HepG2 (cell line): ENCODE measurements around the gene APBB1IP. TPM values are rescaled to one million over a fixed set of nuclear protein-coding genes. Genes with fewer than 3 reads are reported as not detected.

ENCODE experiments used
- ATAC-seq: fragments of 200-7000 bp; cut with Tn5 transposase; 3 replicates; pipeline ENCODE4 v1.9.1; 2020; ENCODE audit warnings: mild to moderate bottlenecking, moderate library complexity
- BruUV-seq: library from RNA; stranded (reverse); fragments of 400-500 nt; replicated peaks from 2 replicates; lab custom pipeline; 2021; lab: Mats Ljungman, UMichigan
- CTCF ChIA-PET: fragments of 300-600 bp; formaldehyde crosslinking; extraction: SDS; loops from one replicate; lab custom pipeline; 2021; ENCODE audit warnings: low total read pairs, inconsistent platforms, low intra/inter-chr PET ratio; lab: Yijun Ruan, JAX
- POLR2A ChIA-PET: fragments of 350-600 bp; sonication (Branson Sonifier 250); formaldehyde crosslinking; loops from one replicate; lab custom pipeline; 2020; ENCODE audit warnings: antibody characterized with exemption, inconsistent platforms; lab: Yijun Ruan, JAX
- DNase-seq: peaks from one replicate; pipeline ENCODE4 v3.0.0-alpha.2; 2015; ENCODE audit warnings: low spot score
- FAIRE-seq: peaks from 3 replicates; lab custom pipeline; 2011; peaks lifted over from hg19 to GRCh38; lab: Jason Lieb, UNC
- H2AFZ ChIP-seq: one replicate; pipeline ENCODE4 v1.6.1; 2011; ENCODE audit warnings: low read length, inconsistent platforms
- H3K27ac ChIP-seq: fragments of 300-600 bp; 3 replicates; pipeline ENCODE4 v1.8.0; 2011; ENCODE audit warnings: mixed run types, mild to moderate bottlenecking, mixed read lengths, low read length, inconsistent platforms; ENCODE audit not compliant: insufficient read depth; ENCODE audit errors: extremely low read length
- H3K27me3 ChIP-seq, 2 experiments: fragments of 200-600 bp in 1 of 2; 2 replicates in 1 of 2; 3 replicates in 1 of 2; pipeline versions ENCODE4 v1.6.0 to v1.8.0; 2011; ENCODE audit warnings: low read length in 2 of 2, mild to moderate bottlenecking in 2 of 2, moderate library complexity in 2 of 2, inconsistent platforms in 1 of 2; ENCODE audit not compliant: insufficient read depth in 2 of 2, control insufficient read depth in 1 of 2
- H3K36me3 ChIP-seq, 2 experiments: fragments of 200-600 bp in 1 of 2; replicated peaks in 1 of 2; 2 replicates in 1 of 2; 3 replicates in 1 of 2; pipeline versions ENCODE4 v1.5.1 to v1.8.0; 2011; ENCODE audit warnings: low read length in 2 of 2, inconsistent platforms in 1 of 2; ENCODE audit not compliant: insufficient read depth in 2 of 2, control insufficient read depth in 1 of 2
- H3K4me1 ChIP-seq: 2 replicates; pipeline ENCODE4 v1.5.1; 2012; ENCODE audit warnings: low read length, inconsistent platforms; ENCODE audit not compliant: insufficient read depth
- H3K4me2 ChIP-seq: 2 replicates; pipeline ENCODE4 v1.6.0; 2011; ENCODE audit warnings: low read depth, low read length, inconsistent platforms
- H3K4me3 ChIP-seq, 3 experiments: fragments of 200-600 bp in 1 of 3; sonication (generic), shearing (Covaris generic) in 1 of 3; replicated peaks in 1 of 3; 2 replicates each; pipeline ENCODE4 v1.5.1; 2011 to 2016; ENCODE audit warnings: low read length in 3 of 3, inconsistent platforms in 2 of 3, low read depth in 2 of 3, mild to moderate bottlenecking in 2 of 3, control low read depth in 1 of 3, mixed read lengths in 1 of 3; ENCODE audit not compliant: insufficient read depth in 1 of 3
- H3K79me2 ChIP-seq: one replicate; pipeline ENCODE4 v1.6.1; 2011; ENCODE audit warnings: low read length, inconsistent platforms; ENCODE audit not compliant: insufficient read depth
- H3K9ac ChIP-seq: 2 replicates; pipeline ENCODE4 v1.6.0; 2011; ENCODE audit warnings: mild to moderate bottlenecking, low read depth, low read length, inconsistent platforms; ENCODE audit not compliant: insufficient read depth
- H3K9me3 ChIP-seq: 2 replicates; pipeline ENCODE4 v1.5.1; 2012; ENCODE audit warnings: mild to moderate bottlenecking, low read length
- H4K20me1 ChIP-seq: 2 replicates; pipeline ENCODE4 v1.6.0; 2011; ENCODE audit warnings: inconsistent platforms, mild to moderate bottlenecking, low read length, moderate library complexity; ENCODE audit not compliant: insufficient read depth
- ARHGAP35 ChIP-seq: sonication (generic); formaldehyde crosslinking; IDR thresholded peaks from 2 replicates; pipeline ENCODE4 v1.9.0; 2022; ENCODE audit warnings: mild to moderate bottlenecking, inconsistent platforms, moderate library complexity, missing genetic modification reagents, borderline replicate concordance
- ATRX ChIP-seq: sonication (generic); formaldehyde crosslinking; IDR thresholded peaks from 2 replicates; pipeline ENCODE4 v1.4.0; 2020; ENCODE audit warnings: missing genetic modification reagents, borderline replicate concordance
- BCL6 ChIP-seq: IDR thresholded peaks from 2 replicates; pipeline ENCODE4 v1.6.1; 2016; ENCODE audit warnings: missing genetic modification reagents, missing compliant biosample characterization
- EZH2 ChIP-seq: conservative IDR thresholded peaks from 2 replicates; pipeline ENCODE4 v1.6.1; 2012; ENCODE audit warnings: mild to moderate bottlenecking, low read depth, low read length, moderate library complexity
- FOXO1 ChIP-seq: sonication (generic); formaldehyde crosslinking; IDR thresholded peaks from 2 replicates; pipeline ENCODE4 v1.4.0; 2020; ENCODE audit warnings: missing genetic modification reagents
- KDM1A ChIP-seq: IDR thresholded peaks from 2 replicates; pipeline ENCODE4 v1.6.1; 2016; ENCODE audit warnings: missing compliant biosample characterization
- MEF2D ChIP-seq: sonication (generic); formaldehyde crosslinking; IDR thresholded peaks from 2 replicates; pipeline ENCODE4 v1.5.1; 2020; ENCODE audit warnings: mild to moderate bottlenecking, missing genetic modification reagents
- MYNN ChIP-seq: sonication (generic); formaldehyde crosslinking; IDR thresholded peaks from 2 replicates; pipeline ENCODE4 v1.4.0; 2020; ENCODE audit warnings: mild to moderate bottlenecking, low read depth, missing genetic modification reagents
- NFE2L1 ChIP-seq: sonication (generic); formaldehyde crosslinking; IDR thresholded peaks from 2 replicates; pipeline ENCODE4 v1.4.0; 2020; ENCODE audit warnings: missing genetic modification reagents, mild to moderate bottlenecking, borderline replicate concordance
- REPIN1 ChIP-seq: sonication (generic); formaldehyde crosslinking; IDR thresholded peaks from 2 replicates; pipeline ENCODE4 v1.8.0; 2022; ENCODE audit warnings: missing genetic modification reagents, low read depth, mild to moderate bottlenecking, borderline replicate concordance
- RFX1 ChIP-seq: fragments of 450-650 bp; IDR thresholded peaks from 2 replicates; pipeline ENCODE4 v1.6.1; 2017
- SKI ChIP-seq: fragments of 450-650 bp; IDR thresholded peaks from one replicate; pipeline ENCODE4 v1.6.1; 2018; ENCODE audit warnings: mild to moderate bottlenecking; ENCODE audit not compliant: partially characterized antibody
- SP4 ChIP-seq: sonication (generic); formaldehyde crosslinking; IDR thresholded peaks from 2 replicates; pipeline ENCODE4 v1.8.1; 2023; ENCODE audit warnings: mild to moderate bottlenecking, missing genetic modification reagents
- TBX2 ChIP-seq: sonication (generic); formaldehyde crosslinking; IDR thresholded peaks from 2 replicates; pipeline ENCODE4 v1.5.0; 2020; ENCODE audit warnings: missing genetic modification reagents, mild to moderate bottlenecking, borderline replicate concordance
- ZBTB26 ChIP-seq: IDR thresholded peaks from 2 replicates; pipeline ENCODE4 v1.6.1; 2016; ENCODE audit warnings: missing compliant biosample characterization, missing genetic modification reagents, borderline replicate concordance
- ZC3H13 ChIP-seq: sonication (generic); formaldehyde crosslinking; IDR thresholded peaks from 2 replicates; pipeline ENCODE4 v1.8.1; 2023; ENCODE audit warnings: mild to moderate bottlenecking, missing genetic modification reagents, moderate library complexity
- ZIK1 ChIP-seq: sonication (generic); formaldehyde crosslinking; IDR thresholded peaks from 2 replicates; pipeline ENCODE4 v1.5.0; 2020; ENCODE audit warnings: mild to moderate bottlenecking, low read depth, missing genetic modification reagents, borderline replicate concordance
- ZNF160 ChIP-seq: sonication (generic); formaldehyde crosslinking; IDR thresholded peaks from 2 replicates; pipeline ENCODE4 v1.8.0; 2022; ENCODE audit warnings: mild to moderate bottlenecking, inconsistent platforms, missing genetic modification reagents
- ZNF24 ChIP-seq: fragments of 450-650 bp; IDR thresholded peaks from 2 replicates; pipeline ENCODE4 v1.6.1; 2017; ENCODE audit warnings: antibody characterized with exemption, mild to moderate bottlenecking
- ZNF263 ChIP-seq: sonication (generic); formaldehyde crosslinking; IDR thresholded peaks from 2 replicates; pipeline ENCODE4 v1.4.0; 2020; ENCODE audit warnings: missing genetic modification reagents
- ZNF382 ChIP-seq: sonication (generic); formaldehyde crosslinking; IDR thresholded peaks from 2 replicates; pipeline ENCODE4 v1.5.0; 2020; ENCODE audit warnings: missing genetic modification reagents, mild to moderate bottlenecking, borderline replicate concordance
- ZNF550 ChIP-seq: sonication (generic); formaldehyde crosslinking; IDR thresholded peaks from 2 replicates; pipeline ENCODE4 v1.4.0; 2020; ENCODE audit warnings: mild to moderate bottlenecking, missing genetic modification reagents, borderline replicate concordance
- ZNF598 ChIP-seq: sonication (generic); formaldehyde crosslinking; IDR thresholded peaks from 2 replicates; pipeline ENCODE4 v1.5.1; 2020; ENCODE audit warnings: mild to moderate bottlenecking, missing genetic modification reagents, borderline replicate concordance
- ZNF713 ChIP-seq: sonication (generic); formaldehyde crosslinking; IDR thresholded peaks from 2 replicates; pipeline ENCODE4 v1.4.0; 2020; ENCODE audit warnings: mild to moderate bottlenecking, missing genetic modification reagents
- ZNF720 ChIP-seq: sonication (generic); formaldehyde crosslinking; IDR thresholded peaks from 2 replicates; pipeline ENCODE4 v1.4.0; 2020; ENCODE audit warnings: missing genetic modification reagents
- WGBS: methylation state at CpG from one replicate; pipeline ENCODE4 v1.1.6; 2017; ENCODE audit warnings: low lambda C conversion rate; 5-methylcytosine and 5-hydroxymethylcytosine counted together
- in situ Hi-C: cut with HindIII; loops from 2 replicates; pipeline ENCODE4 v1.10.0; 2017; ENCODE audit warnings: low pct_unique_long_range_greater_than_20kb; ENCODE audit not compliant: extremely low pct_ligation_motif_present
- intact Hi-C: fragments of 100-400 bp; cut with micrococcal nuclease; formaldehyde crosslinking; loops from one replicate; pipeline ENCODE4 v1.10.0; 2022; ENCODE audit not compliant: unreplicated experiment
- polyA plus RNA-seq, 8 experiments: library from polyadenylated mRNA; depleted of rRNA in 3 of 8; stranded (reverse) in 7 of 8; unstranded in 1 of 8; fragments of >200 nt; fragmentation: Illumina TruSeq in 4 of 8; extraction: Trizol in 4 of 8; gene quantifications; 2 replicates each; pipeline versions ENCODE4 v1.2.1 to v1.2.3, GENCODE V29; 2011 to 2016; ENCODE audit warnings: low read depth in 4 of 8, missing spikeins in 1 of 8, mixed read lengths in 1 of 8; ENCODE audit not compliant: insufficient read depth in 1 of 8
- total RNA-seq, 5 experiments: library from RNA; depleted of rRNA; stranded (reverse); fragments of >200 nt; fragmentation: Illumina TruSeq; extraction: Trizol; gene quantifications; 2 replicates each; pipeline ENCODE4 v1.2.3, GENCODE V29; 2016; ENCODE audit warnings: low read depth in 1 of 5
- TF ChIP-seq, protein P1 (sequence below): sonication (generic); formaldehyde crosslinking; IDR thresholded peaks from 2 replicates; pipeline ENCODE4 v1.4.0; 2020; ENCODE audit warnings: mild to moderate bottlenecking, low read depth, missing genetic modification reagents

Gene APBB1IP
- total and polyA plus RNA-seq, 2 of the 13 experiments (the other 11 are each of a cell fraction or from before 2014, with no cell fraction given): 0.08 TPM; not detected in 1

DNA sequence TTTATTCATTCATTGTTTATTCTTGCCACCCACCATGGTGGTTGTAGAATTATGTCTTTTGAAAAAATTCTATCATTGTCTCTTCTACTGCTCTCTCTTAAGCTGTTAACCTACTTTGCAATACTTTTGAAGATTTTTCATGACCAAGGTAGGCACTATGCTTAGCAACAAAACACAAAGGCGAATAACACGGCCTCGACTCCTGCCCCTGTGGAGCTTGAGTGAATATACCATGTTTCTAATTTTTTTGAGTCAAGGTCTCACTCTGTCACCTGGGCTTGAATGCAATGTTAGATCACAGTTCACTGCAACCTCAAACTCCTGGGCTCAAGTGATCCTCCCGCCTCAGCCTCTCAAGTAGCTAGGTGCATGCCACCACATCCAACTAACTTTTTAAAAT, 39.4 kb downstream of the APBB1IP start (continued):
- TF ChIP-seq, protein P1, sequence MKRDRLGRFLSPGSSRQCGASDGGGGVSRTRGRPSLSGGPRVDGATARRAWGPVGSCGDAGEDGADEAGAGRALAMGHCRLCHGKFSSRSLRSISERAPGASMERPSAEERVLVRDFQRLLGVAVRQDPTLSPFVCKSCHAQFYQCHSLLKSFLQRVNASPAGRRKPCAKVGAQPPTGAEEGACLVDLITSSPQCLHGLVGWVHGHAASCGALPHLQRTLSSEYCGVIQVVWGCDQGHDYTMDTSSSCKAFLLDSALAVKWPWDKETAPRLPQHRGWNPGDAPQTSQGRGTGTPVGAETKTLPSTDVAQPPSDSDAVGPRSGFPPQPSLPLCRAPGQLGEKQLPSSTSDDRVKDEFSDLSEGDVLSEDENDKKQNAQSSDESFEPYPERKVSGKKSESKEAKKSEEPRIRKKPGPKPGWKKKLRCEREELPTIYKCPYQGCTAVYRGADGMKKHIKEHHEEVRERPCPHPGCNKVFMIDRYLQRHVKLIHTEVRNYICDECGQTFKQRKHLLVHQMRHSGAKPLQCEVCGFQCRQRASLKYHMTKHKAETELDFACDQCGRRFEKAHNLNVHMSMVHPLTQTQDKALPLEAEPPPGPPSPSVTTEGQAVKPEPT (CRISPR knock-in tag): no peak
- TF ChIP-seq ARHGAP35 (CRISPR knock-in tag): no peak
- no peak for TF ChIP-seq ZNF382
- TF ChIP-seq MEF2D (CRISPR knock-in tag): no peak
- no peak for TF ChIP-seq ZBTB26 (CRISPR knock-in tag)
- TF ChIP-seq ZNF713: no peak
- TF ChIP-seq EZH2: no peak
- TF ChIP-seq SP4 (CRISPR knock-in tag): no peak
- TF ChIP-seq FOXO1 (CRISPR knock-in tag): no peak

- intact Hi-C loops: no loop called here
- no peak for DNase-seq
- Histone ChIP-seq H3K4me2 (no peak overlapping the region), H3K9ac (no peak overlapping the region), H2AFZ (no peak overlapping the region), H3K27me3 (no peaks in the 10 kb centered on the region; a peak in 1 of 5 replicates), H3K9me3 (no peaks in the 10 kb centered on the region), H3K27ac (no peak overlapping the region), H3K79me2 (no peaks in the 10 kb centered on the region), H4K20me1 (no peaks in the 10 kb centered on the region), H3K4me1 (0 out of 2 replicates have a peak, but pooled peaks cover under 1% of the 10 kb centered on the region), H3K4me3 (no peak overlapping the region), H3K36me3 (no peaks in the 10 kb centered on the region)
- in situ Hi-C loops: no loop called here
- ChIA-PET POLR2A (no interaction called here), CTCF (no interaction called here)
- no peak for FAIRE-seq
- BruUV-seq: no TSS peak
- ATAC-seq: no peak
- WGBS: 43% methylated on average over 10 of the region's 10 CpGs
- TF ChIP-seq ZNF550 (CRISPR knock-in tag): no peak
- TF ChIP-seq ZNF24: no peak
- TF ChIP-seq ZC3H13 (CRISPR knock-in tag): no peak
- TF ChIP-seq ZIK1: no peak
- no peak for TF ChIP-seq ZNF720 (CRISPR knock-in tag)
- no peak for TF ChIP-seq ATRX (CRISPR knock-in tag)
- no peak for TF ChIP-seq REPIN1 (CRISPR knock-in tag)
- no peak for TF ChIP-seq RFX1
- no peak for TF ChIP-seq KDM1A (CRISPR knock-in tag)
- TF ChIP-seq ZNF598: no peak
- no peak for TF ChIP-seq SKI
- no peak for TF ChIP-seq BCL6 (CRISPR knock-in tag)
- TF ChIP-seq ZNF160 (CRISPR knock-in tag): no peak
- no peak for TF ChIP-seq ZNF263 (CRISPR knock-in tag)
- no peak for TF ChIP-seq TBX2 (CRISPR knock-in tag)
- no peak for TF ChIP-seq NFE2L1 (CRISPR knock-in tag)
- TF ChIP-seq MYNN (CRISPR knock-in tag): no peak
Observed at GRCh38 chr10:26478061-26478460, 39.9 kb downstream of the APBB1IP start.
